DND-41 (cell line): ENCODE results near the gene TTLL4.

Experiments
- ATAC-seq: fragments of 200-7000 bp; cut with Tn5 transposase; 3 replicates; pipeline ENCODE4 v1.9.1; 2021; ENCODE audit warnings: low read depth; ENCODE audit not compliant: insufficient read depth
- DNase-seq: peaks from one replicate; pipeline ENCODE4 v3.0.0-alpha.2; 2020
- H2AFZ ChIP-seq: 2 replicates; pipeline ENCODE4 v1.6.0; 2012; ENCODE audit warnings: low read depth, low read length
- H3K27ac ChIP-seq: 2 replicates; pipeline ENCODE4 v1.5.1; 2012; ENCODE audit warnings: low read length, inconsistent platforms
- H3K27me3 ChIP-seq: fragments of 200-600 bp; sonication (generic); 2 replicates; pipeline ENCODE4 v1.6.0; 2012; ENCODE audit warnings: low read length, mild to moderate bottlenecking, inconsistent platforms; ENCODE audit not compliant: insufficient read depth, poor library complexity
- H3K36me3 ChIP-seq: 2 replicates; pipeline ENCODE4 v1.5.1; 2012; ENCODE audit warnings: low read length, inconsistent platforms; ENCODE audit not compliant: insufficient read depth
- H3K4me1 ChIP-seq: 2 replicates; pipeline ENCODE4 v1.5.1; 2012; ENCODE audit warnings: mild to moderate bottlenecking, low read length; ENCODE audit not compliant: insufficient read depth
- H3K4me2 ChIP-seq: 2 replicates; pipeline ENCODE4 v1.6.0; 2012; ENCODE audit warnings: mild to moderate bottlenecking, moderate library complexity, low read length, inconsistent platforms; ENCODE audit not compliant: insufficient read depth
- H3K4me3 ChIP-seq, 2 experiments: fragments of 200-600 bp in 1 of 2; shearing (Covaris generic) in 1 of 2; 2 replicates each; pipeline ENCODE4 v1.5.1; 2012 to 2016; ENCODE audit warnings: inconsistent platforms in 2 of 2, low read length in 2 of 2, mild to moderate bottlenecking in 2 of 2, low read depth in 1 of 2, moderate library complexity in 1 of 2
- H3K79me2 ChIP-seq: 2 replicates; pipeline ENCODE4 v1.6.0; 2012; ENCODE audit warnings: low read length, inconsistent platforms; ENCODE audit not compliant: insufficient read depth
- H3K9ac ChIP-seq: 2 replicates; pipeline ENCODE4 v1.6.0; 2012; ENCODE audit warnings: low read depth, mild to moderate bottlenecking, inconsistent platforms, low read length, moderate library complexity
- H3K9me3 ChIP-seq: 2 replicates; pipeline ENCODE4 v1.5.1; 2012; ENCODE audit warnings: low read length, moderate library complexity, mild to moderate bottlenecking, inconsistent platforms; ENCODE audit not compliant: insufficient read depth, severe bottlenecking
- H4K20me1 ChIP-seq: 2 replicates; pipeline ENCODE4 v1.6.0; 2012; ENCODE audit warnings: low read length; ENCODE audit not compliant: insufficient read depth
- CTCF ChIP-seq: IDR thresholded peaks from 2 replicates; pipeline ENCODE4 v1.5.1; 2012; ENCODE audit warnings: borderline replicate concordance, low read length, moderate library complexity, mild to moderate bottlenecking; ENCODE audit not compliant: poor library complexity, severe bottlenecking; ENCODE audit errors: extremely low read depth
- EZH2 ChIP-seq: IDR thresholded peaks from 3 replicates; pipeline ENCODE4 v1.6.1; 2012; ENCODE audit warnings: borderline replicate concordance, low read depth, mild to moderate bottlenecking, moderate library complexity, low read length, inconsistent platforms; ENCODE audit not compliant: severe bottlenecking

TTLL4 gene

GRCh38 chr2:218732052-218732760 lies 21.6 kb downstream of the TTLL4 start:
- no peak for ATAC-seq
- no peak overlapping the region for H3K4me3 ChIP-seq
- no peak overlapping the region for H3K4me2 ChIP-seq
- peaks cover 42% of the 10 kb centered on the region for H4K20me1 ChIP-seq
- H2AFZ ChIP-seq: no peak overlapping the region
- peaks cover 45% of the 10 kb centered on the region for H3K36me3 ChIP-seq
- H3K27me3 ChIP-seq: no peaks in the 10 kb centered on the region
- H3K9me3 ChIP-seq: no peaks in the 10 kb centered on the region
- no peaks in the 10 kb centered on the region for H3K4me1 ChIP-seq
- TF ChIP-seq EZH2 (no peak), CTCF (no peak)
- H3K9ac ChIP-seq: no peak overlapping the region
- peaks cover 84% of the 10 kb centered on the region for H3K79me2 ChIP-seq
- DNase-seq: no peak
- no peak overlapping the region for H3K27ac ChIP-seq

GRCh38 chr2:218732761-218733158 lies 22.1 kb downstream of the TTLL4 start:
- ATAC-seq: no peak
- TF ChIP-seq CTCF: no peak
- TF ChIP-seq EZH2: no peak
- H2AFZ ChIP-seq: no peak overlapping the region
- H3K27me3 ChIP-seq: no peaks in the 10 kb centered on the region
- no peak overlapping the region for H3K27ac ChIP-seq
- H3K9me3 ChIP-seq: no peaks in the 10 kb centered on the region
- peaks cover 80% of the 10 kb centered on the region for H3K79me2 ChIP-seq
- DNase-seq: no peak
- H4K20me1 ChIP-seq: peaks cover 47% of the 10 kb centered on the region
- no peak overlapping the region for H3K9ac ChIP-seq
- H3K4me1 ChIP-seq: no peaks in the 10 kb centered on the region
- no peak overlapping the region for H3K4me2 ChIP-seq
- no peak overlapping the region for H3K4me3 ChIP-seq
- H3K36me3 ChIP-seq: peaks cover 45% of the 10 kb centered on the region

GRCh38 chr2:218733171-218734021 lies 22.8 kb downstream of the TTLL4 start:
- ATAC-seq (no peak), DNase-seq (no peak)
- Histone ChIP-seq H3K4me2 (no peak overlapping the region), H3K36me3 (peaks cover 48% of the 10 kb centered on the region), H2AFZ (no peak overlapping the region), H3K4me3 (no peak overlapping the region), H3K27ac (peak overlapping the region; percentile 30; the same call in 1 of the 2 replicates), H4K20me1 (peaks cover 52% of the 10 kb centered on the region), H3K9ac (no peak overlapping the region), H3K27me3 (no peaks in the 10 kb centered on the region), H3K4me1 (no peaks in the 10 kb centered on the region), H3K9me3 (no peaks in the 10 kb centered on the region), H3K79me2 (peaks cover 84% of the 10 kb centered on the region)
- TF ChIP-seq CTCF: no peak
- no peak for TF ChIP-seq EZH2
